IPS-15b (cell line): Measurements from ENCODE around the gene GPR143.

Experiments
- H3K27me3 ChIP-seq: one replicate; pipeline ENCODE4 v1.6.1; 2013; ENCODE audit warnings: low read length; ENCODE audit not compliant: control insufficient read depth, insufficient read depth
- H3K36me3 ChIP-seq: one replicate; pipeline ENCODE4 v1.6.1; 2013; ENCODE audit warnings: low read length; ENCODE audit not compliant: control insufficient read depth, insufficient read depth
- H3K4me1 ChIP-seq: one replicate; pipeline ENCODE4 v1.6.1; 2013; ENCODE audit warnings: mild to moderate bottlenecking, low read length; ENCODE audit not compliant: control insufficient read depth, insufficient read depth
- H3K4me3 ChIP-seq: one replicate; pipeline ENCODE4 v1.5.1; 2013; ENCODE audit warnings: low read depth, low read length
- H3K9ac ChIP-seq: one replicate; pipeline ENCODE4 v1.6.1; 2013; ENCODE audit warnings: low read depth, mild to moderate bottlenecking, low read length
- H3K9me3 ChIP-seq: one replicate; pipeline ENCODE4 v1.6.1; 2013; ENCODE audit warnings: mild to moderate bottlenecking, low read length; ENCODE audit not compliant: control insufficient read depth, insufficient read depth

The GPR143 gene

GRCh38 chrX:9730752-9731151 lies 34.9 kb downstream of the GPR143 start:
- Histone ChIP-seq H3K27me3 (no peaks in the 10 kb centered on the region), H3K9ac (no peak overlapping the region), H3K9me3 (peaks cover 11% of the 10 kb centered on the region), H3K36me3 (peaks cover 6% of the 10 kb centered on the region), H3K4me3 (no peak overlapping the region), H3K4me1 (no peaks in the 10 kb centered on the region)

GRCh38 chrX:9730078-9730477 lies 35.6 kb downstream of the GPR143 start:
- Histone ChIP-seq H3K9ac (no peak overlapping the region), H3K27me3 (no peaks in the 10 kb centered on the region), H3K9me3 (peaks cover 12% of the 10 kb centered on the region), H3K4me1 (no peaks in the 10 kb centered on the region), H3K36me3 (peaks cover 9% of the 10 kb centered on the region), H3K4me3 (no peak overlapping the region)

- Histone ChIP-seq H3K36me3 (peaks cover 9% of the 10 kb centered on the region), H3K9me3 (peaks cover 15% of the 10 kb centered on the region), H3K4me1 (no peaks in the 10 kb centered on the region), H3K4me3 (no peak overlapping the region), H3K9ac (no peak overlapping the region), H3K27me3 (no peaks in the 10 kb centered on the region)
These were observed 36.3 kb downstream of the GPR143 start for GRCh38 chrX:9729171-9729885.

GRCh38 chrX:9728261-9728660 lies 37.4 kb downstream of the GPR143 start:
- Histone ChIP-seq H3K4me1 (no peaks in the 10 kb centered on the region), H3K9me3 (peaks cover 22% of the 10 kb centered on the region), H3K27me3 (no peaks in the 10 kb centered on the region), H3K9ac (no peak overlapping the region), H3K4me3 (no peak overlapping the region), H3K36me3 (peaks cover 9% of the 10 kb centered on the region)

GRCh38 chrX:9724711-9725110 lies 40.9 kb downstream of the GPR143 start:
- Histone ChIP-seq H3K4me1 (no peaks in the 10 kb centered on the region), H3K9ac (no peak overlapping the region), H3K36me3 (peaks cover 9% of the 10 kb centered on the region), H3K27me3 (no peaks in the 10 kb centered on the region), H3K4me3 (no peak overlapping the region), H3K9me3 (peaks cover 33% of the 10 kb centered on the region)

GRCh38 chrX:9717376-9717775 lies 48.3 kb downstream of the GPR143 start:
- H3K36me3 ChIP-seq, result peaks cover 24% of the 10 kb centered on the region
- H3K27me3 ChIP-seq, result no peaks in the 10 kb centered on the region
- H3K4me1 ChIP-seq, result no peaks in the 10 kb centered on the region
- H3K4me3 ChIP-seq, result no peak overlapping the region
- H3K9me3 ChIP-seq, result peaks cover 16% of the 10 kb centered on the region
- H3K9ac ChIP-seq, result no peak overlapping the region

- no peak overlapping the region for H3K9ac ChIP-seq
- peaks cover 13% of the 10 kb centered on the region for H3K36me3 ChIP-seq
- no peaks in the 10 kb centered on the region for H3K4me1 ChIP-seq
- H3K27me3 ChIP-seq, result no peaks in the 10 kb centered on the region
- peaks cover 3% of the 10 kb centered on the region for H3K9me3 ChIP-seq
- no peak overlapping the region for H3K4me3 ChIP-seq
These were observed 55.3 kb downstream of the GPR143 start for GRCh38 chrX:9710332-9710731.

GRCh38 chrX:9708923-9709553 lies 56.6 kb downstream of the GPR143 start:
- no peaks in the 10 kb centered on the region for H3K9me3 ChIP-seq
- no peak overlapping the region for H3K9ac ChIP-seq
- H3K4me3 ChIP-seq, result no peak overlapping the region
- no peaks in the 10 kb centered on the region for H3K27me3 ChIP-seq
- peaks cover 8% of the 10 kb centered on the region for H3K36me3 ChIP-seq
- H3K4me1 ChIP-seq, result no peaks in the 10 kb centered on the region

- H3K4me1 ChIP-seq, result no peaks in the 10 kb centered on the region
- peaks cover 8% of the 10 kb centered on the region for H3K36me3 ChIP-seq
These were observed 57.6 kb downstream of the GPR143 start for GRCh38 chrX:9708086-9708485.

GRCh38 chrX:9707306-9708033 lies 58.2 kb downstream of the GPR143 start:
- H3K9ac ChIP-seq, result no peak overlapping the region
- H3K36me3 ChIP-seq, result peaks cover 6% of the 10 kb centered on the region
- no peaks in the 10 kb centered on the region for H3K27me3 ChIP-seq
- no peaks in the 10 kb centered on the region for H3K9me3 ChIP-seq
- no peaks in the 10 kb centered on the region for H3K4me1 ChIP-seq
- H3K4me3 ChIP-seq, result no peak overlapping the region

More at GRCh38 chrX:9708086-9708485, 57.6 kb downstream of the GPR143 start:
- H3K27me3 ChIP-seq, result no peaks in the 10 kb centered on the region
- no peak overlapping the region for H3K9ac ChIP-seq
- no peaks in the 10 kb centered on the region for H3K9me3 ChIP-seq
- no peak overlapping the region for H3K4me3 ChIP-seq

- Histone ChIP-seq H3K9ac (no peak overlapping the region), H3K4me1 (no peaks in the 10 kb centered on the region), H3K27me3 (no peaks in the 10 kb centered on the region), H3K9me3 (no peaks in the 10 kb centered on the region), H3K4me3 (no peak overlapping the region), H3K36me3 (no peaks in the 10 kb centered on the region)
These were observed 59.2 kb downstream of the GPR143 start for GRCh38 chrX:9706421-9706820.
